Measurements from ENCODE around the gene REPS1.
"Not testable (repeated sequence)": the region's sequence is repeated elsewhere in the genome, so short reads cannot be mapped to it uniquely, and the experiment has no call there.

Gene REPS1

GRCh38 chr6:138970159-138970558, 17.9 kb downstream of the REPS1 start:
- no peak for DNase-seq

DNA sequence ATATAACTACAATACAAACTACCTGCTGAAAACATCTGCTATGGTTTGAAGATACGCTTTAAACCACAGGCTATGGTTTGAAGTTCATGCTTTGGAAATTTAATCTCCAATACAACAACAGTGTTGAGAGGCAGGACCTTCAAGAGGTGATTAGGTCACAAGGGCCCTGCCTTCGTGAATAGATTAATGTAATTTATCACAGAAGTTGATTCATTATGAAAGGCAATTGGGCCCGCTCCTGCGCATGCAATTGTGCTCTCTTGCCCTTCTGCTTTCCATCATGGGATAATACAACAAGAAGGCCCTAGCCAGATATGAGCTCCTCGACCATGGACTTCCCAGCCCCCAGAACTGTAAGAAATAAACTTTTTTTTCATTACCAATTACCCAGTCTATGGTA, 21.2 kb downstream of the REPS1 start:
- DNase-seq = no peak

DNA sequence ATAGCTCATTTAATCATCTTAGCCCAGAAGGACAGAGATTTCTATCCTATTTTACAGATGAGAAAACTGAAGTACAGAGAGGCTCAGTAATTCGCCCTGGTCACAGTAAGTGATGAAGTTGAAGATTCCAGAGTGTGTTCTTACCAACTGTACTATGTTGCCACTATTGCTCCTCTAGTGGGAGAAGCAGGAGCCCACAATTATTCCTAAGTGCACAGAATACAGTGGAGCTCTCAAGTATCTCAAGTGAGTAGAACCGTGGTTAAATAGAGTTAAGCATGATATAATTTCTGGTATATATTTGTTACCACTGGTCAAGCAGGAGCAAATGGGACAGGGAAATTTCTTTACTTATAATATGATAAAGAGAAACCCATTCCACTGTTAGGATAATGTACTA, 22.1 kb downstream of the REPS1 start:
- no peak for DNase-seq

DNA sequence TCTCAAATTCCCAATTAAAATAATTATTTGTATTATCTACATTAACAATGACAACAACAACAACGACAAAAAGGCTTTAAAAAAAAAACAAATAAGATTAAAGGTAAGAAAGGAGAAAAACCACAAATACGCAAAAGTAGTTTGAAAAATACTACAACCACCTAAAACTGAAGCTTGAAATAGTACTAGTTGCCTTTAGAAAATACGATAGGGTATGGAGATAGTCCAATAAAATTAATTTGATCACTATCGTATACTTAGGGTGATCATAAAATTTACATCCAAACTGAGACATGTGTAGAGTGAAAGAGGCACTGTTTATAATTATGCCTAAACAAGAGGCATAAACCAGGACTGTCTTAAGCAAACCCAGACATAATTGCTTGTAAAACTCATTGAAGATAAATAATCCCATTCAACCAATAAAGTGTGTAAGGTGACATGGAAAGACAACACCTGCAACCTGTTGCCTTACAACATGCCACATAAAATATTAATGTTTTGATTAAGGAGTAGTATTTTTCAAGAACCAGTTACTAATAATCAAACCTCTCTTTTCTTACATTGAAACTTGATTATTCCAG, 22.7 kb downstream of the REPS1 start:
- no peak for DNase-seq

DNA sequence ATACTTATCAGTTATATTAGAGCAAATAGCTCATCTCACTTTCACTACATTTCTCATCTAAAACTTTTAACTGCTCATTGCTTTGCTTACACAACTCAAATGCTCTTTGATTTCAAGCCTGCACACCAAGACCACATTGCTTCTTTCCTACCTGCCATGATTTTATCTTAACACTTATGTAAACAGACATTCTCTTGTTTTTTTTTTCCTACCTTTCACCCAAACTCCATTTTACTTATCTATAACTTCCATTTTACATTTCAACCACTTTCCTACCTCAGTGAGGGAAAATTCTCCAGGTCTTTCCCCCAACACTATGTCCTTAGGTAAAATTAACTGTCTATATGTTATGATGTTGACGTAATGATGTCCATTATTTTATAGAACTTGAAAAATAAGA, 24.0 kb downstream of the REPS1 start:
- DNase-seq = no peak

GRCh38 chr6:138963531-138963930, 24.5 kb downstream of the REPS1 start:
- DNase-seq = no peak

GRCh38 chr6:138963119-138963518, 24.9 kb downstream of the REPS1 start:
- no peak for DNase-seq

DNA sequence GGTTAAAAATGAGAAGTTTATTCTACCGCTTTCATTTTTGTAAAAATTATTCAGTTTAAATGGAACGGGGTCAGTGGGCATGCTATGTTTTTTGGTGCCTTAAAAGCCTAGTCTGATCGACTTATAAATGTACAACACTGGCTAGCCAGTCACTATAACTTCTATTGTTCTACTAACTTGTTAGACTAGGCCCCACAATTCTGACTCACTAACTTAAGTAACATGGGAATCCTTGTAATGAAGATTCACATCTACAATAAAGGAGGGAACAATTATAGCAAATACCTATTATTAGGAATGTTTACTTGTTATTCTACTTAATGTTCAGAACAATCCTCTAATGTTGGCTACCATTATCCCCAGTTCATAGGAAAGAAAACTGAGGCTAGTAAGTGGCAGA, 28.5 kb downstream of the REPS1 start:
- DNase-seq = no peak

- DNase-seq = no peak
Measured at GRCh38 chr6:138958595-138958994, 29.5 kb downstream of the REPS1 start.

GRCh38 chr6:138957903-138958302, 30.1 kb downstream of the REPS1 start:
- no peak for DNase-seq

GRCh38 chr6:138957484-138957883, 30.6 kb downstream of the REPS1 start:
- peak; percentile 43 for DNase-seq

- DNase-seq = no peak
Measured at GRCh38 chr6:138956244-138956924, 31.7 kb downstream of the REPS1 start.

- DNase-seq = no peak
Measured at GRCh38 chr6:138955262-138955661, 32.8 kb downstream of the REPS1 start.

- DNase-seq = peak; percentile 72
Measured at GRCh38 chr6:138953451-138953850, 34.6 kb downstream of the REPS1 start.

- DNase-seq = no peak
Measured at GRCh38 chr6:138948546-138949179, 39.4 kb downstream of the REPS1 start.

- DNase-seq = no peak
Measured at GRCh38 chr6:138948004-138948403, 40.0 kb downstream of the REPS1 start.

- no peak for DNase-seq
Measured at GRCh38 chr6:138945354-138945753, 42.7 kb downstream of the REPS1 start.

DNA sequence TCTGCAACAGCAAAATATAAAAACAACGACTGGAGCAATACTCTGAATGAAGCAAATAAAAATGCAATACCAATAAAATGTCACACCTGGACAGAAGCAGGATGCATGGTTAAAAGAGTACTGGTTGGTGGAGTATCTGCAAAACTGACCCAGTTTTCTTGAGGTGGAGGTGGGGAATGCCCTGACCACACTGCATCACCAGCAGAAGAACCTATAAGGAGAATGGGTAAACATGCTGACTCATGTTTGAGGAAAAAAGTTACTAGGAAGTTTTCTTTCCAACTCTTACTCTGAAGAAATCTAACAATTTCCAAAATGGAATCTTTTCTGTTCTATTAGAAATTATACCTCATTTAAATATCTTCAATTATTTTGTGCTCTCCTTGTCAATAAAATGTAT, 43.6 kb downstream of the REPS1 start:
- DNase-seq = peak; percentile 45

GRCh38 chr6:138943089-138943625, 44.9 kb downstream of the REPS1 start:
- DNase-seq = no peak

DNA sequence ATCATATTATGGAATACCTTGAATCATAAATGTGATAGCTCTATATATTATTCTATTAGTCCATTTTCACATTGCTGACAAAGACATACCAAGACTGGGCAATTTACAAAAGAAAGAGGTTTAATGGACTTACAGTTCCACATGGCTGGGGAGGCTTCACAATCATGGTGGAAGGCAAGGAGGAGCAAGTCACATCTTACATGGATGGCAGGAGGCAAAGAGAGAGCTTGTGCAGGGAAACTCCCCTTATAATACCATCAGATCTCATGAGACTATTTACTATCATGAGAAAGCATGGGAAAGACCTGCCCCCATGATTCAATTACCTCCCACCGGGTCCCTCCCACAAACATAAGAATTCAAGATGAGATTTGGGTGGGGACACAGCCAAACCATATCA, 51.2 kb downstream of the REPS1 start:
- not testable (repeated sequence) for DNase-seq

GRCh38 chr6:138931660-138932059, 56.4 kb downstream of the REPS1 start:
- DNase-seq = no peak

GRCh38 chr6:138926579-138926978, 61.5 kb downstream of the REPS1 start:
- no peak for DNase-seq

- no peak for DNase-seq
Measured at GRCh38 chr6:138925806-138926205, 62.2 kb downstream of the REPS1 start.

DNA sequence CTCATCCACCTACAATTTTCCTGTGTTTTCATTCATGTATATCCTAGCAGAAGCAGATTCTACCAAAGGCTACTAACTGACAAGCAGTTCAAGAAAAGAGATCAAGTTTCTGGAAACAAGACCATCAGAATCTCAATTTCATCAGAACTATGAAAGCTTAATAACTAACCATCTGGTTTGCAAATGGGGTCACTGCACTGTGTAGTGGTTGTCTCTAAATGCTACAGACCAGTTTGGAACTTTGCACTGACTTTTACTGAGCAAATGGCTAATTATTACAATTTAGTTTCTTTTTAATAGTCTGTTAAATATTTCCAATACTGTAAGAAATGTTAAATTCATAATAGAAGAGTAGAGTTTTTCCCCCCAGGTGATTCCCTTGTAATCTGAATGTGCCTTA, 64.5 kb downstream of the REPS1 start:
- DNase-seq = no peak
